Mucosa of gallbladder (tissue), 1 donor: Measurements from ENCODE around the gene NDOR1. TPM values are rescaled to one million over a fixed set of nuclear protein-coding genes. Genes with fewer than 3 reads are reported as not detected.
A peak's percentile ranks its signal among the peaks of the same experiment; 100 is the strongest.

ENCODE experiments used
- DNase-seq: peaks from one replicate; pipeline ENCODE4 v3.0.0-alpha.2; 2020; ENCODE audit warnings: low spot score
- total RNA-seq: library from RNA; stranded (reverse); gene quantifications from one replicate; pipeline ENCODE4 v1.2.1, GENCODE V29; 2021
- donor health status: DM: no; HTN: no; CAD: no.

The NDOR1 gene
- total RNA-seq, result 29.5 TPM

- DNase-seq, result peak; percentile 92
These were observed at the start of gene NDOR1, which contains the start of gene TMEM203 for GRCh38 chr9:137205126-137206069. NDOR1 (plus strand) TSS chr9:137205700; CDS start chr9:137205778, 78 bp downstream. TMEM203 (minus strand) TSS chr9:137205648; CDS start chr9:137205414, 234 bp downstream.

GRCh38 chr9:137156567-137157375 lies 48.7 kb upstream of the NDOR1 start:
- no peak for DNase-seq

GRCh38 chr9:137157618-137158415 lies 47.7 kb upstream of the NDOR1 start:
- no peak for DNase-seq

GRCh38 chr9:137158625-137159024 lies 46.9 kb upstream of the NDOR1 start:
- DNase-seq, result no peak

- no peak for DNase-seq
These were observed 46.1 kb upstream of the NDOR1 start for GRCh38 chr9:137159105-137160053.

- no peak for DNase-seq
These were observed 45.5 kb upstream of the NDOR1 start for GRCh38 chr9:137160054-137160425.

- no peak for DNase-seq
These were observed 44.6 kb upstream of the NDOR1 start for GRCh38 chr9:137160716-137161557.

- no peak for DNase-seq
These were observed 43.7 kb upstream of the NDOR1 start for GRCh38 chr9:137161558-137162486.

- no peak for DNase-seq
These were observed 42.8 kb upstream of the NDOR1 start for GRCh38 chr9:137162505-137163364.

GRCh38 chr9:137163365-137163715 lies 42.2 kb upstream of the NDOR1 start:
- no peak for DNase-seq

- DNase-seq, result no peak
These were observed 41.7 kb upstream of the NDOR1 start for GRCh38 chr9:137163805-137164204.

- no peak for DNase-seq
These were observed 40.9 kb upstream of the NDOR1 start for GRCh38 chr9:137164370-137165249.

GRCh38 chr9:137165250-137165836 lies 40.2 kb upstream of the NDOR1 start:
- no peak for DNase-seq

GRCh38 chr9:137166380-137167229 lies 38.9 kb upstream of the NDOR1 start:
- DNase-seq, result no peak

- DNase-seq, result no peak
These were observed 38.2 kb upstream of the NDOR1 start for GRCh38 chr9:137167277-137167746.
